ENCODE data around the gene TRIM6. TPM values are rescaled to one million over a fixed set of nuclear protein-coding genes. Genes with fewer than 3 reads are reported as not detected.
"Not testable (repeated sequence)": the region's sequence is repeated elsewhere in the genome, so short reads cannot be mapped to it uniquely, and the experiment has no call there.

The TRIM6 gene
- total and polyA plus RNA-seq, 9 of the 15 experiments (the other 6 are each of a cell fraction or from before 2014, with no cell fraction given): 5.0 to 11.8 (median 8.7) TPM

DNA sequence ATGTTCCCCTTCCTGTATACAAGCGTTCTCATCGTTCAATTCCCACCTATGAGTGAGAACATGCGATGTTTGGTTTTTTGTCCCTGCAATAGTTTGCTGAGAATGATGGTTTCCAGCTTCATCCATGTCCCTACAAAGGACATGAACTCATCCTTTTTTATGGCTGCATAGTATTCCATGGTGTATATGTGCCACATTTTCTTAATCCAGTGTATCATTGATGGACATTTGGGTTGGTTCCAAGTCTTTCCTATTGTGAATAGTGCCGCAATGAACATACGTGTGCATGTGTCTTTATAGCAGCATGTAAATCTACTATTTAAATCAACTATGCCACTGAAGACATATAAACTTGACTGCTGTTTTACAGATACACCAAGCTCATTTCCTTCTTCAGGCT is 12.0 kb upstream of the TRIM6 start:
- 74% methylated on average over 5 of the region's 5 CpGs for WGBS (ENCODE audit: insufficient coverage, low coverage, missing lambda C conversion rate)
- ATAC-seq, POLR2A ChIA-PET: not testable (repeated sequence)

DNA sequence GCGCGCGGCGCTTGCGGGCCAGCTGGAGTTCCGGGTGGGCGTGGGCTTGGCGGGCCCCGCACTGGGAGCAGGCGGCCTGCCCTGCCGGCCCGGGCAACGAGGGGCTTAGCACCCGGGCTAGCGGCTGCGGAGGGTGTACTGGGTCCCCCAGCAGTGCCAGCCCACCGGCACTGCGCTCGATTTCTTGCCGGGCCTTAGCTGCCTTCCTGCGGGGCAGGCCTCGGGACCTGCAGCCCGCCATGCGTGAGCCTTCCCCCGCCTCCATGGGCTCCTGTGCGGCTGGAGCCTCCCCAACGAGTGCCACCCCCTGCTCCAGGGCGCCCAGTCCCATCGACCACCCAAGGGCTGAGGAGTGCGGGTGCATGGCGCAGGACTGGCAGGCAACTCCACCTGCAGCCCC is 6.5 kb upstream of the TRIM6 start:
- POLR2A ChIA-PET: interaction anchor here (1.0 to 1.5 kb wide), 2 partner anchors 10 to 84 kb away, joined by 3 to 4 read pairs; no protein-coding TSS in a partner anchor
- WGBS (ENCODE audit: insufficient coverage, low coverage, missing lambda C conversion rate): 94% methylated on average over 10 of the region's 31 CpGs
- TF ChIP-seq, protein P1, sequence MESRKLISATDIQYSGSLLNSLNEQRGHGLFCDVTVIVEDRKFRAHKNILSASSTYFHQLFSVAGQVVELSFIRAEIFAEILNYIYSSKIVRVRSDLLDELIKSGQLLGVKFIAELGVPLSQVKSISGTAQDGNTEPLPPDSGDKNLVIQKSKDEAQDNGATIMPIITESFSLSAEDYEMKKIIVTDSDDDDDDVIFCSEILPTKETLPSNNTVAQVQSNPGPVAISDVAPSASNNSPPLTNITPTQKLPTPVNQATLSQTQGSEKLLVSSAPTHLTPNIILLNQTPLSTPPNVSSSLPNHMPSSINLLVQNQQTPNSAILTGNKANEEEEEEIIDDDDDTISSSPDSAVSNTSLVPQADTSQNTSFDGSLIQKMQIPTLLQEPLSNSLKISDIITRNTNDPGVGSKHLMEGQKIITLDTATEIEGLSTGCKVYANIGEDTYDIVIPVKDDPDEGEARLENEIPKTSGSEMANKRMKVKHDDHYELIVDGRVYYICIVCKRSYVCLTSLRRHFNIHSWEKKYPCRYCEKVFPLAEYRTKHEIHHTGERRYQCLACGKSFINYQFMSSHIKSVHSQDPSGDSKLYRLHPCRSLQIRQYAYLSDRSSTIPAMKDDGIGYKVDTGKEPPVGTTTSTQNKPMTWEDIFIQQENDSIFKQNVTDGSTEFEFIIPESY (CRISPR knock-in tag; IDR thresholded peaks at IDR 0.05): peak; percentile 76
- H3K79me2 ChIP-seq (ENCODE audit: control insufficient read depth, insufficient read depth, low read length); H2AFZ ChIP-seq (ENCODE audit: low read depth, low read length); H3K4me3 ChIP-seq; H3K36me3 ChIP-seq (ENCODE audit: control insufficient read depth, insufficient read depth, low read length); H3K9me1 ChIP-seq (ENCODE audit: control insufficient read depth, insufficient read depth, low read length); DNase-seq (ENCODE audit: extremely low read depth in 1 of 4, low spot score in 3 of 4); ATAC-seq; H3K9ac ChIP-seq (ENCODE audit: insufficient read depth in 1 of 2, low read depth in 2 of 2, low read length in 2 of 2); H4K20me1 ChIP-seq (replicated peaks; ENCODE audit: control insufficient read depth, insufficient read depth, low read length); H3K27ac ChIP-seq (ENCODE audit: extremely low read depth, low read depth, low read length); H3K4me2 ChIP-seq (ENCODE audit: insufficient read depth, low read length); H3K9me3 ChIP-seq (replicated peaks; ENCODE audit: control insufficient read depth, insufficient read depth, low read depth, low read length); H3K27me3 ChIP-seq (ENCODE audit: control insufficient read depth in 2 of 2, insufficient read depth in 2 of 2, low read length in 2 of 2); FAIRE-seq; H3K4me1 ChIP-seq (replicated peaks in 1 of 2; ENCODE audit: control insufficient read depth in 2 of 2, insufficient read depth in 2 of 2, low read length in 2 of 2); CTCF ChIA-PET (ENCODE audit: low intra/inter-chr PET ratio); in situ Hi-C loops (cut with MboI); BruUV-seq (replicated peaks): not testable (repeated sequence)
- intact Hi-C loops (cut with micrococcal nuclease): loop anchor here (10.0 kb wide), 2 partner anchors 85 to 305 kb away; partner anchors contain the start of gene UBQLN3

More for the DNA sequence above, 12.0 kb upstream of the TRIM6 start:
- in situ Hi-C loops (cut with MboI); H2AFZ ChIP-seq (ENCODE audit: low read depth, low read length); H3K9me3 ChIP-seq (replicated peaks; ENCODE audit: control insufficient read depth, insufficient read depth, low read depth, low read length); FAIRE-seq; intact Hi-C loops (cut with micrococcal nuclease); DNase-seq (ENCODE audit: extremely low read depth in 1 of 4, low spot score in 3 of 4); H3K9me1 ChIP-seq (ENCODE audit: control insufficient read depth, insufficient read depth, low read length); H4K20me1 ChIP-seq (replicated peaks; ENCODE audit: control insufficient read depth, insufficient read depth, low read length); H3K27ac ChIP-seq (ENCODE audit: extremely low read depth, low read depth, low read length); H3K4me2 ChIP-seq (ENCODE audit: insufficient read depth, low read length); H3K79me2 ChIP-seq (ENCODE audit: control insufficient read depth, insufficient read depth, low read length); H3K36me3 ChIP-seq (ENCODE audit: control insufficient read depth, insufficient read depth, low read length); H3K27me3 ChIP-seq (ENCODE audit: control insufficient read depth in 2 of 2, insufficient read depth in 2 of 2, low read length in 2 of 2); H3K4me3 ChIP-seq; H3K9ac ChIP-seq (ENCODE audit: insufficient read depth in 1 of 2, low read depth in 2 of 2, low read length in 2 of 2); CTCF ChIA-PET (ENCODE audit: low intra/inter-chr PET ratio); BruUV-seq (replicated peaks): not testable (repeated sequence)
- H3K4me1 ChIP-seq (replicated peaks in 1 of 2; ENCODE audit: control insufficient read depth in 2 of 2, insufficient read depth in 2 of 2, low read length in 2 of 2): peaks cover 11 to 13% of the 10 kb centered on the region in 2 experiments; a peak in 2 of 5 replicates
- TF ChIP-seq BCOR (IDR thresholded peaks at IDR 0.05) (peak; percentile 77), KDM1A (IDR thresholded peaks at IDR 0.05) (0 out of 4 replicates have a peak, but pooled peaks of 1 of the 2 experiments have one; percentile 7), ZNF146 (CRISPR knock-in tag; IDR thresholded peaks at IDR 0.05; ENCODE audit: unreplicated experiment) (peak; percentile 92)
